Activated CD4-positive, alpha-beta T cell treated with anti-CD3 and anti-CD28 coated beads, Interleukin-2, amount 50 U/mL, for 48 hours (primary cell): Measurements from ENCODE around the gene IGFBP1.

Experiments used
- DNase-seq, 2 experiments: peaks; one replicate each; pipeline ENCODE4 v3.0.0-alpha.2; 2020

Gene IGFBP1

DNA sequence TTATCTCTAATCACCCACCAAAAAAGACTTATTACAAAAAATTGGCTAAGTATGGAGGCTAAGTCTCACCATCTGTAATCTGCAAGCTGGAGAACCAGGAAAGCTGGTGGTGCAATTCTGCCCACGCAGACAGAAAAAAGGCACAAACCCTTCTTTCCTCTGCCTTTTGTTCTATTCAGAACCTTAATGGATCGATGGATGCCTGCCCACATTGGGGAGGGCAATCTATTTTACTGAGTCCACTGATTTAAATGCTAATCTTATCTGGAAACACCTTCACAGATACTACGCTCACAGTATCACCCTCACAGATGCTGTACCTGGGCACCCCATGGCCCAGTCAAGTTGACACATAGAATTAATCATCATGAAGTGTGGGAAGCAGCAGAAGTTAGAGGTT lies 22.6 kb downstream of the IGFBP1 start:
- DNase-seq = no peak

DNA sequence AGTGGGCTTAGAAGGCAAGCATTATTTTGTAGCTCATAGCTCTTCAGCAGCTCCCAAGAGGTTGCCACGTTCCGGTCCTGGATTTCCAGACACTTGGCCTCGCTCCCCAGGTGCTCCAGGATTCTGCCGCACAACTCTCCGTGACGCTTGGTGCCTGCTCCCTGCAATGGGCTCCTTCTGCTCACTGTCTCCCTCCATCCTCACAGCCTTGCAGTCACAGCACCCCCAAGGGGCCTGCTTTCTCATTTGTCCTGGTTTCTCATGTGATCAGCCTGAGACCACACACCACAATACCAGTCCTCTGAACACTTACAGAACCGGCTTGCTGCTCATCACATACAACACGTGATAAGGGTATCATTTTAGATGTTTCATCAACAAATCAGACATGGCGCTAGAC lies 23.0 kb downstream of the IGFBP1 start:
- DNase-seq = no peak

DNA sequence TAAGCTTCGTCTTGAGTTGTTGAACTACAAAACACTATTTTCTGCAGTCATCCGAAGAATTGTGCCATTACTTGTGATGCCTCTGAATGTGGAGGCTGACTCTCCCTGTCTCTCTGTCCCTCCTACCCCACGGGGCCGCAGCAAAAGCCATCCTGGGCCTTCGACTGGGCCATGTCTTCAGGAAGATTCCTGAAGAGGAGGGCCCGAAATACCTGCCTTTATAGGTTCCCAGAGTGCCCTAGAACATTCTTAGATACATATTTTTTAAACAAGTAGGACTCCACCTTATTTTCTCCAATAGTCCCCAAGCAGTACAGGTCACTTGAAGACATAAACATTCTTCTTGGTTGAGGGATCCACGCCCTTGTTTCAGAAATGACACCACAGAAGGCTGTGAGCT lies 24.7 kb downstream of the IGFBP1 start:
- no peak for DNase-seq

DNA sequence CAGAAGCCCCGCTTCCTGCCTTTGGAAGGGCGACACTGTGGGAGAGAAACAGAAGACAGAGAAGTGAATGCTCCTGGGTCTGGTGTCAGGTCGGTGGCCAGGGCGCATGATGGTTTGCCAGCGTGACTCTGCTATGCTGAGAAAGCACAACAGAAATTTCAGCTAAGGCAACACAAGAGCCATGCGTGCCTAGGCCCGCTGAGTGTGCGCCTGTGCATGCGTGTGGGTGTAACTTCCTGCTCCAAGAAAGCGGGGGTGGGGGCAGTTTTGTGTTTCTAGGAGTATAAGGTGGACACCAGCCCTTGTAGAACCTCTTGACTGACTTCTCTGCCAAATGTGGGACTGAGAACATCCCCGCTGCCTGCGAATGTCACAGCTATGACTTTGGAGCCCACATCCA lies 26.6 kb downstream of the IGFBP1 start:
- DNase-seq = no peak

DNA sequence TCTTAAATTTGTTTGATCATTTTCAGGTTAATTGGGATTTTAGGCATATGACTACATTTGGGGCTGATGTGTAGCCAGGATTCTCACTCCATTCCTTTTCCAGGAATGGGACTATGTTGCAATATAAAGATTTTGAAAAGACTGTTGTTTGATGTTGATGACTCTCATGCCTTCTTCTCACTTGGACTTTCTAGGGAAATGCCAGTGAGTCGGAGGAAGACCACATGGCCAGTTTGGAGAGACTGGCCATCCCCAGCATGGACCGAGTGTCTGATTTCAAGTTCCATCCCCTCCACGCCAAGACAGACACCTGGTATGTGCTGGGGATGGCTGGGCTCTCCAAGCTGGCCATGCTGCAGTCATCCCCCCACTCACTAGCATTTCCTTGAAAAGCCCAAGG lies 27.3 kb downstream of the IGFBP1 start:
- DNase-seq = no peak

DNA sequence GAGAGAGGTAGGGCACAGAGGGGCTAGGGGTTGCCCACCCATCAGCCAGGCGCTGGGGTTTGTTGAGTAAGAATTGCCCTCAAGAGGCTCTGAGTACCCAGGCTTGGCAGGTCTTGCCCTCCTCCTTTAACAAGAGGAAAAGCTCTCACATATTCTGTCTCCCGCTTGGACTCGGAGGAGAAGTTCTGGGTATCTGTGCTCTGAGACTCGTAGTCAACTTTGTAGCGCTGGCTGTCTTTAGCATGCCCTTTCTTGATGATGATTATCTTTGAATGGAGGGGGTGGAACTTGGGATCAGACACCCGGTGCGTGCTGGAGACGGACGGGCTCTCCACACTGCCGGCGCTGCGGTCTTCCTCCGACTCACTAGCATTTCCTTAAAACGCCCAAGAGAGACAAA lies 28.8 kb downstream of the IGFBP1 start:
- DNase-seq = no peak

DNA sequence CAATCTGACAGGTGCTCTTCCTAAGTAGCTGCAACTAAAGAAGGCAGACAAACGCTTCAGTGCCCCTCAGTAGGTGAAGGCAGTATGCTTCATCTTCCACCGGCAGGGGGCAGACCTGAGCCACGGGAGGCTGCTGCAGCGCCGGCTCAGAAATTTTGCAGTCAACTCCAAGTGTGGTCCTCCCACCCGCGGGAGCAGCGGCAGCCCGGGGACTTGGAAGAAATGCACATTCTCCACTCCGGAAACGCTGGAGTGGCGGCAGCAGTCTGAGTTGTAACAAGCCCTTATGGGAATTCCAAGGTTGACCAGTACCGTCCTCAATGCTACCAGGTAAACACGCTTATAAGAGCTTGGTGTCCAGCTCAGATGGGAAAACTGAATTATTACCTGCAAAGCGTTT lies 29.4 kb downstream of the IGFBP1 start:
- peak; percentile 82 to 84 for DNase-seq

DNA sequence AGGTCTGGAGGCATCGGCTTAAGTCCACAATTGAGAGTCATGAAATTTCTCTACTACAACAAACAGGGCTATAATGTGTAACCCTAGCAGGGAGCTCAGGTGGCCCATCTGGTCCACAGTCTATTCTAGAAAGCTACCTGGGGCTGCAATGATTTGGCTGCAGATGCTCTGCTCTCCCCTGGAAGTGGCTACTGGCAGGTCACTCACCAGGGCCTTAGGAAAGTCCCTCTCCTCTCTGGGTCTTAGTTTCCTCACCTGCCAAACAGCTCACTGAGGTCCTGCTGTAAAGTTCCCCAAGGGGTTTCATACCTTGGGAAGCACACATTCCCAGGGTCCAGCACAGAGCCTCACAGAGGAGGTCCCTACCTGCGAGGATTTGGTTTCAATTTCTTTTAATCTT lies 30.3 kb downstream of the IGFBP1 start:
- DNase-seq = no peak

DNA sequence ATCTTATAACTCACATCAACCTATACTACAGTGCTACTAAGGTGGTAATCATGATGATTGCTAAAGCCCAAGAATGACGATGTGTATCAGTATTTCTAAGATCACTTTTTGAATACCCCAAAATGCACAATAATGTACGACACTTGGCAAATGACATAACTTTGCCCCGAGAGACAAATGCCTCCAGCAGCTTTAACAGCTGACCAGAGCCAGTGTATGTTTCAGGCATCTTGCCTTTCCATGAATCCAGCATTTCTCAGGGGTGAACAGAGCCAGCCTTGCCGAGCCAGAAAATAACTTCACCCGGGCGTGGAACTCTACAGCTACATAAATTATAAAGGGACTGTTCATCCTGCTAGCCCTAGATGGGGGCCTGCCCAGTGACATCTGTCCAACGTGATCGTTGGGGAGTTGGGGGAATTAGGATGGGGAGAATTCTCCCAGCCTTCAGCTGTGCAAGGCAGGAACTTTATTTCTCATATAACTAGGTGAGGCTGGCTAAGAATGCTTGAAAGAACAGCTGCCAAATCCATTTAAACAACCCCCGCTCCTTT lies 31.0 kb downstream of the IGFBP1 start:
- no peak for DNase-seq

DNA sequence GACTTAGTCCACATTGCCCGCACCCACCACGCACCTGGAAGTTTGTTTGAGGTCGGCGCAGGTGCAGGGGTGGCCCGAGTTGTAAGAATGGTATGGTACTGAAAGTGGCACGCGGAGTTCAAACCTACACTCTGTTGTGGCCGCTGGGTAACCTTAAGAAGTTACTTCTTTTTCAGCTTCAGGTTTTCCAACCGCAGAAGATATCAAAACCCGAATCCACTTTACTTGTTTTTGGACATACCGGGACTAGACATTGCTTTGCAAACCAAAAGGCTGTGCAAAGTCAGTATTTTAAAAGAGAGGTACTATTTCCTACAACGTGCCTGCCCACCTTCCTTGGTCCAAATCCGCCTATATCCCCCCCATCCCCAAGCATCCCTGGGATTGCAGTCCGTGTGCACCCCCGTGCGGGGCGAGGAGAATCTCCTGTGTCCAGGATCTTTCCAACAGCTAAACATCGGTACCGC lies 31.7 kb downstream of the IGFBP1 start:
- no peak for DNase-seq

DNA sequence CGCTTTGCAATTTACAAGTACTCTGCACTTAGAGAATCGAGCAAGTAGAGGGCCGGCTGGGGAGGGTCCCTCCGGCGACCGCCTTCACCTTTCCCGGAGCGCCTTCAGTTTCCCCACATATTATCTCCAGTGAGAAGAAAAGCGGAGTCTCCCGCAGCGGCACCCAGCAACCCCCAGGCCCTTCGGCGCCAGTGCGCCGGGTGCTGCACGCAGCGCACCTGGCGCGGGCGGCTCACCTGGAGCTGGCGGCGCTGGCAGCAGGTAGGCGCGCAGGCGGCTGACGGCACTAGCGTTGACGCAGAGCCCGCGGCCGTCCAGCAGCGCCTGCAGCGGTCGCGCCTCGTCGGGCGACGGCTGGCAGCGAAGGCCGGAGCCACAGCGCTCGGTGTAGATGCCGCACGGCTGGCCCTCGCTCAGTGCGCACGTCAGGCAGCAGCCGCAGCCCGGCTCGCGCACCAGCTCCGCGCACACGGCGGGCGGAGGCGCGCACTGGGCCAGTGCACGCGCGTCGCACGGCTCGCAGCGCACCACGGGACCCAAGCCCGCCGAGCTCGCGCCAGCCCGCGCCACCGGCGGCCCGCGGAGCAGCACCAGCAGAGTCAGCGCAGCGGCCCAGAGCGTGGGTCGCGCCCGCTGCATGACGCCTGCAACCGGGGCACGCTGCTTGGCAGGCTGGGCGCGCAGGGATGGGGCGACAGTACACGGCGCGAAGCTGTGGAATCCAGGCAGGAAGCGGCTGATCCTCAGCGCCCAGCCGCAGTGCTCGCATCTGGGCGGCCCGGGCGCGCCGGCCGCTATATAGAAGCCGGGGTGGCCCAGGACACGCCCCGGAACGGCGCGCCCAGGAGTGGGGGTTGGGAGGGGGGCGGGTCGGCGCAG lies 32.5 kb downstream of the IGFBP1 start, which contains the start of gene IGFBP3:
TSS of gene IGFBP3 (minus strand) at position 771 of the 879 bp plus-strand sequence. CDS start at position 639, 132 bp downstream.
- DNase-seq = no peak

DNA sequence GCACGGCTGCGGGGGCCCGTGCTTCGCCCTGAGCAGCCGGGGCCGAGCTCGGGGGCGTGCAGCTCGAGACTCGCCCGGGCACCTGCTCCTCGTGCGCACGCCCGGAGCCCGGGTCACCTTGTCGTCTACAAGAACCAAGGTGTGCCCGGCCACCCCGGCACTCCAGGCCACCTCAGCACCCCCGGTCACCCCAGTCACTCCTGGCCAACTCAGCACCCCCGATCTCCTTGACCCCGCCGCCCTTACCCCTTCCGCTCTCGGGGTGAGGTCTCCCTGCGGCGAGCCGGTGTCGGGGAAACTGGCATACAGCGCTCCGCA lies 33.1 kb downstream of the IGFBP1 start:
- DNase-seq = no peak

DNA sequence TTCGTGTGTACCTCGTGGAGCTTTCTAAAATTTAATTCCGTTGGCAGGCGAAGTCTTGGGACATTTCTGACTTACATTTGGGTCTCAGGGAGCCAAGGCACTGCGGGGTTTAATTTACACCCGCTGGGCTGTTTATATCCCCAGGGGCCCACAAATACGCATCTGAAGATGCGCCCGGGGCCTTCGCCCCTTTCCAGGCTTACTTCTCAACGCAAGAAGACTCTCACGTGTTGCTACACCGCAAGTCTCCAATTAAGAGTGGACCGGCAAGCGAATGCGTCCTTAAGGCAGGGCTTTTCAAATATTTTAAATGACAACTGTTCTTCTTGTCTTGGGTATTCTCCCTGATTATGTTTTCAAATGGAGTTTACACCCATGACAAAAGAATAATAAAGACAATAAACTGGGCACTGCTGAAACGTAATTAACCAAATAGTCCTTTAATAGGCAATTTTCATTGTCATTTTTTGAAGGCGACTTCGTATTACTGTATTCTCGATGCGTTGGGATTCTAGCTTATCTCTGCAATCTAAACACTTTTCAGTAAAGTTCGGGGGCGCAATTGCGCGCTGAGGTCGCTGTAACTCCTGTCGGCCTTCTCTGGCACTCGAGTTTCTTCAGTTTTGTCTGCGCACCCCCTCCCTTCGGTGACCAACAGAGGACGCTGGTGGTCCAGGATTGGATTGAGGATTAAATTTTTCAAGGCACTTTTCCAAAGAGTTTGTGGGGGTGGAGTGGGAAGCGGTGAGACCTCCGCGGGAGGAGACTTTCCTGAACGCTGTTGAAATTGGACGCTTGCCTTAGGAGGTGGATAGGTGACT lies 33.6 kb downstream of the IGFBP1 start:
- DNase-seq = peak in 1 of 2 experiments; percentile 28

DNA sequence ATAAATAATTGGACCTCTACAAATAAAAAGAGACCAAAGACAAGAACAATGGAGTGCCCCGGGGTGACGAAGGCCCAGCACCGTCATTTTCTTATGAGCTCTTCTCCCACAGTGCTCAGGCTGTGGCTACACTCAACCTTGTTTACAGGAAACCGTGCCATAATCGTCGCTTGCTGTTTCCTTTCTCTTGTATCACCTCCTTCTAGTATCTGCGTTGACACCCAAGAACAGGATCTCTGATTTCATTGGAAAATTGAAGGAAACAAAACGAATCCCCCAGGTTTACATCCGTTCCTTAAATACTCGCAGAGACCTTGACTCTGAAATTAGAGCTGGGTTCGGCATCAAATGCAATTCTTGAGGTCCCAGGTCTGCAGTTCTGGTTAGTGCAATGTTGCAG lies 34.5 kb downstream of the IGFBP1 start:
- no peak for DNase-seq

DNA sequence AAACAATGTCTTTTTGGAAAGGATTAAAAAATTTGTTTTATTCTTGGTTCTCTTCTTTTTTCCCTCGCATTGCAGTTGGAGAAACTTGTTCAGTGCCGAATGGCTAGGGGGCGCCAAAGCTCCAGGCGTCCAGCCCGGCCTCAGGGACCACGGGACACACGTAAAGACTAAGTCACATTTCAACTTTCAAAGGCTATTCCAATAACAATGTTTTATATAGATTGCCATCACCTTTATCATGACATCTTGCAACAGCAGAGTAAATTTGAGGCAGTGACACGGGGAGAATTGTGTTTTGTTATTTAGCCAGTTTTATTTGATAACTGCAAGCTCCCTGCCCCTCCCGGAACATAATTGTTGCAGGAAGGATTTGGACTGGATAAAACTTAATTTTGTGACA lies 35.0 kb downstream of the IGFBP1 start:
- DNase-seq = peak; percentile 68 to 73

DNA sequence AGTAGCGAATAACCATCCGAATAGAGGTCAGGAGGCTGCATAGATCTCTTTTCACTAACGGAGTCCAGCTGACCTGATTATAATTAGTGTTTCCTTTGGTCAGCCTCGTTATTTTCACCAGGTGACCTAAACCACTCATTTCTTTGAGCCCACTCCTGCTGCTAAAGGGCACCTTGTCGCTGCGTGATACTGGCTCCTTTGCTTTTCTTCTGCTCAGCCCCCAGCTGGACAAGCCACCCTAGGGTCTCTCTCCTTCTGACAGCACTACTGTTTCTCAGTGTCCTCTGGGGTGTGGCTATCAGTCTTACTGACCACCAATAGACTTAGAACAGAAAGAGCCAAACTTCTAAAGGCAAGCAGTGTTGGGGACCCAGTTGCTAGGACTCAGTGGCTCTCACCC lies 35.5 kb downstream of the IGFBP1 start:
- no peak for DNase-seq

DNA sequence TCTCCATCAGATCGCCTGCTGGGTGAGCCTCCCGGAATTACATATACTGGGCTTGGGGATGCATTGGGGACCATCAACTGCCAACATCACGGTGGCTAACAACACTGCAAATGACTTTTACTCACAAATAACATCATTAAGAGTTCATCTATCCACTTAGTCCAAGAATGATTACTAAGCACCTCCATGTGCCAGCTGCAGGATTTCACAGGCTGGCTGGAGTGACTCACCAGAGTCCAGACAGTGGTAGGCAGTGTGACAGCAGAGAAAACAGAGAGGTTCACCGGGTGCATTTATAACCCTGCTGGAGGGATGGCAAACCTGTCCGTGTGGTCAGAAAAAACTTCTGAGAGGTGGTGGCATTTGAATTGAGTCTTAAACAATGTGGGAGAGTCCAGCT lies 36.0 kb downstream of the IGFBP1 start:
- DNase-seq = no peak

DNA sequence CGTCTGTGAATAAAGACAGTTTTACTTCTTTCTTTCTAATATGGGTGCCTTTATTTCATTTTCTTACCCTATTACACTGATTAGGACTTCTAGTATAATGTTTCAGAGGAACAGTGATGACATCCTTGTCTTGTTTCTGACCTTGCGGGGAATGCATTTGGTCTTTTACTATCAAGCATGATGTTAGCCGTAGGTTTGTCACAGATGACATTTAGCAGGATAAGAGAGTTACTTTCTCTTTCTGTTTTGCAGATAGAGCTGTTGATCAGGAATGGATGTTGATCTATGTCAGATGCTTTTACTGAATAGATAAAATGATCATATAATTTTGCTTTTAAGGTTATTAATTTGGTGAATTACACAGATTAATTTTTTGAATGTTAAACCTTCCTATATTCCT lies 39.4 kb downstream of the IGFBP1 start:
- no peak for DNase-seq

DNA sequence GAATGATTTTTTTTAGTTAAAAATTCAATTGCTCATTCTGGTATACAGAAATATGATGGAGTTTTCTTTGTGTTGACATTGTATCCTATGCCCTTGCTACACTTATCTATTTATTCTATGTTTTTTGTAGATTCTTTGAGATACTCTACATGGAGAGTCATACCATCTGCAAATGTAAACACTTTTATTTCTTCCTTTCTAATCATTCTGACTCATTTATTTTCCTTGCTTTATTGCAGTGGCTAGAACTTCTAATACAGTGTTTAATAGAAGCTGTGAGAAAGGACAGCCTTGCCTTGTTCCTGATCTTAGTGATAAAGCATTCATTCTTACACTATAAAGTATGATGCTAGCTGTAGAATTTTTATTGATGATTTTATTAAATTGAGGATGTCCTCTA lies 42.7 kb downstream of the IGFBP1 start:
- no peak for DNase-seq

DNA sequence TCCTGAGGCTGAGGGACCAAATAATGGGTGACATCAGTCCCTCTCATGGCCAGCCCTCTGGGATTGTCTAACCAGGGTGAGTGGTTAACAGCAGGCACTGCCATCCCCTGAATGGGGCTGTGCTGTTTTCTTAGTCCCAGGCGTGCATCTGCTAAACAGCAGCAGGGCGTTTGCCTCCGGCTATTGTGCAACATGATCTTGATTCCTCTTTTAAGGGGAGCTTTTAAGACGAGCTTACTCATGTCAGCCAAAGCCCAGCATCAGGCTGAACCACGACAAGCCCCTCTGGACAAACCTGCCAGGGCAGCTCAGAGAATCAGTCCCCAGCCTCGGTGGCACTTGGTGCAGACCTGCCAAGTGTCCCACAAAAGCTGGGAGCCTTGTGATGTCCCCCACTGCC lies 49.0 kb downstream of the IGFBP1 start:
- no peak for DNase-seq

DNA sequence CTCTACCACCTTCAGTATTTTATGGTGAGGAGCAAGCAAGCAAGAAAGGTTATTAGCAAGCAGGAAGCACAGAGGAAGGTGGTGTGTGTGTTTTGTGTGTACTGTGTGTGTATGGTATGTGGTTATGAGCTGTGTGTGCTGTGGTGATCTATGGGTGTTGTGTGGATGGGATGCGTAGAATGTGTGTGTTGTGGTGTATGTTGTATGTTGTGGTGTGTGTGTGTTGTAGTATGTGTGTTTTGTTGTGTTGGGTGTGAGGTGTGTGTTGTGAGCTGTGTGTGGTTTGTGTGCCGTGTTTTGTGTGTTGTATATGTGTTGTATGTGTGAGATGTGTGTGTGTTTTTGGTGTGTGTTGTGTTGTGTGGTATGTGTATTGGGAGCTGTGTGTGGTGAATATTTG lies 49.6 kb downstream of the IGFBP1 start:
- no peak for DNase-seq

DNA sequence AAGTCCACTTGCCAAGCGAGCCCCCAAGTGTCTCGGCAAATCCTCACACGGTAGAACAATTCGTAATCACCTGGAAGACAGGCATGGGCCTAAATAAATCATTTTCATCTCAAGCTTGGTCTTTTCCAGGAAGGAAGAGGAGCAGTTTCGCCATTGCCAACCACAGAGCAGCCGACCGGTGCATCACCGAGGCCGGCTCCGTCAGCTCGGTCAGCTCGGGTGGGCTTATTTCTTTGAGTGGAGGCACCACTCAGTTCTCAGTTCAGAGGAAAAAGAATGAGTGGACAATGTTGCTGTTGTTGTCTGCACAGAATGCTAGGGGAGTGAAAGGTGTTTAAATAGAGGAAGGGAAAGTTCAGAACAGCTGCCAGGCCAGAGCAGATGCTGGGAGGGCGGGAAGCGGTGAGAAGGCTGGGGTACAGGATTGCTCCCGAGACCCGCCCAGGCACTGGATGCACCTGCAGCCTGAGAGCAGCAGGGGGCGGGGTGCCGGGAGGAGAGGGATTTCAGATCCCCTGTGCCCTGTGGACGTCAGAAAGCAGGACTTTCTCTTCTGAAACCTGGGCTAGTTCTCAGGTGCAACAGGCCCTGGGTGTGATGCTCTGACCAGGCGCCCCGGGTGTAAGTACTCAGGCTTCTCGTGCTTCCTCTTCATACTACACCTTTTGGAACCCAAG lies 50.5 kb downstream of the IGFBP1 start:
- DNase-seq = no peak

DNA sequence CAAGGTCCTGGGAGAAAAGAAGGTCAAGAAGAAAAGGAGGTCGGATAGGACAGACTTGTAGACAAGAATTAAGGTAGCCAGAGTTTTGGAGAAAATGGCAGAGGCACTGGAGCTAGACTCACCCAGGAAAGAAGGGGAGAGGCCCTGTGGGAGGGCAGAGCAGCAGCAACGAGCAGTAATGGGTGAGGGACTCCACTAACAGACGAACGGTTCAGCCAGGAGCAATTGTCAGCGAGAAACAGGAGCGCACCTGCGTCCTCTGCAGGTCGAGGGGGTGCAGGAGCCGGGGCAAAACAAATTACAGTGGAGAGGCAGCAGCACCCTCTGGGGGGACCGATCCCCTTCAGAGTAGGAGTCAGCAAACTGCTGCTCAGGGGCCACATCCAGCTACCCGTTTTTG lies 51.3 kb downstream of the IGFBP1 start:
- no peak for DNase-seq
